Lung (tissue), 12 donors: ENCODE data around the gene R3HCC1L. TPM values are rescaled to one million over a fixed set of nuclear protein-coding genes. Genes with fewer than 3 reads are reported as not detected.

Experiments used
- ATAC-seq: fragments of 200-7000 bp; cut with Tn5 transposase; one replicate; pipeline ENCODE4 v1.9.1; 2020; ENCODE audit warnings: moderate number of reproducible peaks; ENCODE audit not compliant: insufficient read depth, low FRiP score
- DNase-seq, 3 donors: peaks; one replicate each; pipeline ENCODE4 v3.0.0-alpha.2; 2013 to 2017
- H3K27ac ChIP-seq, 2 donors: one replicate each; pipeline ENCODE4 v1.5.1; 2013; ENCODE audit warnings: mild to moderate bottlenecking in 2 of 2, moderate library complexity in 2 of 2, control low read depth in 1 of 2, inconsistent platforms in 1 of 2, low read depth in 1 of 2, low read length in 1 of 2
- H3K27me3 ChIP-seq, 3 donors: one replicate each; pipeline ENCODE4 v1.5.1; 2013; ENCODE audit warnings: low read length in 2 of 3; ENCODE audit not compliant: control insufficient read depth in 3 of 3, insufficient read depth in 3 of 3
- H3K36me3 ChIP-seq, 4 donors: one replicate each; pipeline ENCODE4 v1.5.1; 2013; ENCODE audit warnings: low read length in 4 of 4, mild to moderate bottlenecking in 1 of 4, moderate library complexity in 1 of 4; ENCODE audit not compliant: control insufficient read depth in 4 of 4, insufficient read depth in 4 of 4
- H3K4me1 ChIP-seq, 5 donors: one replicate each; pipeline ENCODE4 v1.5.1; 2013; ENCODE audit warnings: low read length in 5 of 5, mild to moderate bottlenecking in 2 of 5, moderate library complexity in 1 of 5; ENCODE audit not compliant: control insufficient read depth in 5 of 5, insufficient read depth in 5 of 5
- H3K4me3 ChIP-seq: one replicate; pipeline ENCODE4 v1.5.1; 2013; ENCODE audit warnings: mild to moderate bottlenecking, control low read depth, moderate library complexity
- H3K9ac ChIP-seq, 2 donors: one replicate each; pipeline ENCODE4 v1.5.1; 2013; ENCODE audit warnings: low read length in 2 of 2, control low read depth in 1 of 2; ENCODE audit not compliant: insufficient read depth in 1 of 2
- H3K9me3 ChIP-seq, 4 donors: one replicate each; pipeline ENCODE4 v1.5.1; 2013; ENCODE audit warnings: low read length in 3 of 4, mild to moderate bottlenecking in 1 of 4, moderate library complexity in 1 of 4; ENCODE audit not compliant: control insufficient read depth in 4 of 4, insufficient read depth in 3 of 4
- WGBS, 2 donors: extraction: QIAGEN DNeasy Blood & Tissue Kit; methylation state at CpG; one replicate each; pipeline ENCODE4 v1.1.7; 2013; 5-methylcytosine and 5-hydroxymethylcytosine counted together
- polyA plus RNA-seq, 2 donors: library from polyadenylated mRNA; stranded (reverse); fragments of 200-250 nt; gene quantifications; one replicate each; pipeline ENCODE4 v1.2.1, GENCODE V29; 2013
- total RNA-seq, 2 donors: library from RNA; depleted of rRNA in 1 of 2; stranded (reverse); fragments of >200 nt in 1 of 2; gene quantifications; one replicate each; pipeline ENCODE4 v1.2.1, GENCODE V29; 2014 to 2021
- TF ChIP-seq, protein P1 (sequence below): IDR thresholded peaks from 2 replicates; pipeline ENCODE4 v1.5.1; 2012; ENCODE audit warnings: mild to moderate bottlenecking; ENCODE audit errors: control extremely low read depth, extremely low read depth
- donor health status: control.
- donor health status: control.
- donor health status: Bipolar disorder and iron deficiency.
- donor health status: healthy.
- donor health status: DM: yes; HTN: yes; CAD: no.

The R3HCC1L gene
- total and polyA plus RNA-seq, 4 donors: 5.0 to 39.4 (median 11.3) TPM

DNA sequence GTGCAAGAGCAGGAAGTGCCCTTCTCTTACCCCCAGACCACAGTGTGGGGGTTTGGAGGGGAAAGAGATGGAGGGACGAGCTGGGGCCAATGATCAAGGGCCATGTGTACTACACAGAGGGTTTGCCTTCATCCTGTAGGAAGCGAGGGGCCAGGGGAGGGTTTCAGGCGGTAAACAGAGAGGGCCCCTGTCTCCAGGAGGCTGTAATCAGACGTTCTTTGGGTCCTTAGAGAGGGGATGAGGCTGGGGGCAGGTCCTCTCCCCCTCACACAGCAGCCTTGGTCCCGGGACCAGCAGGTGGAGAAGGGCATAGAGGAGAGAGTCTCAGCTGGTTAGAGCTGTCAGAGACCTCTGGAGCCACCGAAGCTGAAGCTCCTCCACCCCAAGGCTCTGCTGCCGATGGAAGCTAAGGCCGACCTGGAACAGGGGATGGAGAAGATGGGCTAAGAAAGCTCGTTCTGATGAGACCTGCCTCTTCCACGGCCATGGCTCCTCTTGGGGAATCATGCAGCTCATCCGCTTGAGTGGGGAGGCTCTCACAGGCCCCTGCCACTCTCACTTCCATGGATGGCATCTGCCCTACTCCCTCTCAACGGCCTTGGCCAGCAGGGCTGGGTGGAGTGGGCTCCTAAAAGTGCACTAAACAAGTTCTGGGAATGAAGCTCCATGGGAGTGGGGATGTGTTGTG lies 130.1 kb downstream of the R3HCC1L start:
- no peaks in the 10 kb centered on the region for H3K9me3 ChIP-seq
- TF ChIP-seq, protein P1, sequence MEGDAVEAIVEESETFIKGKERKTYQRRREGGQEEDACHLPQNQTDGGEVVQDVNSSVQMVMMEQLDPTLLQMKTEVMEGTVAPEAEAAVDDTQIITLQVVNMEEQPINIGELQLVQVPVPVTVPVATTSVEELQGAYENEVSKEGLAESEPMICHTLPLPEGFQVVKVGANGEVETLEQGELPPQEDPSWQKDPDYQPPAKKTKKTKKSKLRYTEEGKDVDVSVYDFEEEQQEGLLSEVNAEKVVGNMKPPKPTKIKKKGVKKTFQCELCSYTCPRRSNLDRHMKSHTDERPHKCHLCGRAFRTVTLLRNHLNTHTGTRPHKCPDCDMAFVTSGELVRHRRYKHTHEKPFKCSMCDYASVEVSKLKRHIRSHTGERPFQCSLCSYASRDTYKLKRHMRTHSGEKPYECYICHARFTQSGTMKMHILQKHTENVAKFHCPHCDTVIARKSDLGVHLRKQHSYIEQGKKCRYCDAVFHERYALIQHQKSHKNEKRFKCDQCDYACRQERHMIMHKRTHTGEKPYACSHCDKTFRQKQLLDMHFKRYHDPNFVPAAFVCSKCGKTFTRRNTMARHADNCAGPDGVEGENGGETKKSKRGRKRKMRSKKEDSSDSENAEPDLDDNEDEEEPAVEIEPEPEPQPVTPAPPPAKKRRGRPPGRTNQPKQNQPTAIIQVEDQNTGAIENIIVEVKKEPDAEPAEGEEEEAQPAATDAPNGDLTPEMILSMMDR: no peak
- no peak overlapping the region for H3K27ac ChIP-seq
- H3K9ac ChIP-seq: no peak overlapping the region
- H3K36me3 ChIP-seq: no peaks in the 10 kb centered on the region
- peaks cover 0 to 15% (median 5%) of the 10 kb centered on the region in 5 donors for H3K4me1 ChIP-seq
- DNase-seq (no peak), ATAC-seq (no peak)
- 67 to 81% methylated on average over 12 of the region's 12 CpGs for WGBS, 2 donors
- H3K27me3 ChIP-seq: no peaks in the 10 kb centered on the region
- no peak overlapping the region for H3K4me3 ChIP-seq

DNA sequence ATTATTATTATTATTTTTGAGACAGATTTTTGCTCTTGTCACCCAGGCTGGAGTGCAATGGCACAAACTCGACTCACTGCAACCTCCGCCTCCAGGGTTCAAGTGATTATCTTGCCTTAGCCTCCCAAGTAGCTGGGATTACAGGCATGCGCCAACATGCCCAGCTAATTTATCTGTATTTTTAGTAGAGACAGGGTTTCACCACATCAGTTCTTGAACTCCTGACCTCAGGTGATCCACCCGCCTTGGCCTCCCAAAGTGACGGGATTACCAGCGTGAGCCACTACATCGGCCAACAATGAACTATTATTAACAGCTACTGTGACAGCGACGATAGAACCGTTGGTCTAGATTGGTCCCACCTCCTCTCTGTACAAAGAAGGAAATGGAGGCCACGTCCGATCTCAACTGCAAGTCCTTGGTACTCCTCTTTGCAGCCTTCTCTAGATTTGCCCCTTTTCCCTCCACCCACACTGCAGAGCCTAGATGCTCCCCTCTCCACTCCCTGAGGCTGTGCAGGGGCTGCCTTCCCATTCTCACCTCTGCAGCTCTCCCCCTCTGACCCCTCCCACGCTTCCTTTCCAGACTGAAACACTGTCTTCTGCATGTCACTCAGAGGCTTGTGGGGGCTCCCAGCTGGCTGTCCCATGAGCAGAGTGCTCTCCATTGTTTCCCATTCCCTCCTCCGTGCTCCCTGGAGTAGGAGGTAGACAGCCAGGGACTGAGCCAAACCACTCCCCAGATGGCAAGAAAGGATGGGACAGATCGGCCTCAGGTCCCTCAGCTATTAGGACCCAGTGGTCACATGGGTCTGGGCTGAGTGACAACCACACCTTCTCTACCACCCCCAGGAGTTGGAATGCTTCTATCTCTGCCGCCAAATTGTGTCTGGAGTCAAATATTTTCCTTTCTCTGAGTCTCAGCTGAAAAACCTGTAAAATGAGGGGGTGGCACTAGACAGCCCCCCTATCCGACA lies 131.2 kb downstream of the R3HCC1L start:
- DNase-seq (no peak), ATAC-seq (no peak)
- WGBS, 2 donors: 72 to 82% methylated on average over 17 of the region's 17 CpGs
- TF ChIP-seq, protein P1: no peak
- no peaks in the 10 kb centered on the region for H3K36me3 ChIP-seq
- H3K9me3 ChIP-seq: no peaks in the 10 kb centered on the region
- H3K27me3 ChIP-seq: no peaks in the 10 kb centered on the region
- peaks cover 3 to 22% (median 5%) of the 10 kb centered on the region in 5 donors for H3K4me1 ChIP-seq
- H3K27ac ChIP-seq: no peak overlapping the region
- H3K9ac ChIP-seq: no peak overlapping the region
- no peak overlapping the region for H3K4me3 ChIP-seq

DNA sequence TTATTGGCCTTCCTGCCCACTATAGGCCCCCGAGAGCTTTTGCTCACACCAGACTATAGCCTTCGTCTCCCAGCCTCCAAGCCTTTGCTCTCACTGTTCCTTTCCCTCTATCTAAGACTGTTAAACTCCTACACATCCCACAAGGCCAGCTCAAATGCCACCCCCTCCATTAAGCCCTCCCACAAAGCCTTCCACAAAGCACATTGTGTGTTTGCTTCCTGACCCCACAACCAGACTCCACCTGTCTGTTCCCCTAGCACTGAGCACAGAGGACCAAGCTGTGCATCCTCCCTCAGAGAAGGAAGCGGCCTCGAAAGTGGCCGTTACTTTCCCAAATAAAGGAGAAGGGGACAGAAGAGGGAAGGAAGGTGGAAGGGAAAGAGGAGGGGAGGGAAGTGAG lies 132.2 kb downstream of the R3HCC1L start:
- WGBS, 2 donors: 69 to 81% methylated on average over 5 of the region's 5 CpGs
- no peak overlapping the region for H3K4me3 ChIP-seq
- no peaks in the 10 kb centered on the region for H3K36me3 ChIP-seq
- DNase-seq (no peak), ATAC-seq (no peak)
- no peak overlapping the region for H3K27ac ChIP-seq
- no peaks in the 10 kb centered on the region for H3K27me3 ChIP-seq
- H3K9me3 ChIP-seq: no peaks in the 10 kb centered on the region
- TF ChIP-seq, protein P1: no peak
- H3K4me1 ChIP-seq: peaks cover 3 to 22% (median 5%) of the 10 kb centered on the region in 5 donors
- H3K9ac ChIP-seq: no peak overlapping the region
